GM19025 (cell line): ENCODE results near the gene DOP1A.

Source experiments
- ATAC-seq: cut with Tn5 transposase; IDR thresholded peaks from one replicate; pipeline ENCODE4 v1.9.1; 2021; ENCODE audit warnings: mild to moderate bottlenecking, low read depth, moderate library complexity; ENCODE audit not compliant: unreplicated experiment

The DOP1A gene

GRCh38 chr6:83067448-83068439 is at the start of gene DOP1A:
Gene DOP1A, plus strand, starts transcription at chr6:83067671. Its CDS starts 29,307 bp downstream, at chr6:83096978.
- peak; percentile 81 for ATAC-seq

- no peak for ATAC-seq
These were observed 47.7 kb upstream of the DOP1A start for GRCh38 chr6:83019741-83020140.

- ATAC-seq: no peak
These were observed 35.8 kb upstream of the DOP1A start for GRCh38 chr6:83031689-83032088.

- no peak for ATAC-seq
These were observed 29.2 kb upstream of the DOP1A start for GRCh38 chr6:83038246-83038645.

GRCh38 chr6:83042467-83043053 is 24.9 kb upstream of the DOP1A start:
- ATAC-seq: no peak

GRCh38 chr6:83044091-83044768 is 23.2 kb upstream of the DOP1A start:
- no peak for ATAC-seq

- ATAC-seq: no peak
These were observed 20.3 kb upstream of the DOP1A start for GRCh38 chr6:83047065-83047754.

- no peak for ATAC-seq
These were observed 15.9 kb upstream of the DOP1A start for GRCh38 chr6:83051377-83052172.

GRCh38 chr6:83053678-83054077 is 13.8 kb upstream of the DOP1A start:
- ATAC-seq: no peak

- ATAC-seq: no peak
These were observed 12.0 kb upstream of the DOP1A start for GRCh38 chr6:83055366-83055964.

GRCh38 chr6:83057705-83058321 is 9.7 kb upstream of the DOP1A start:
- no peak for ATAC-seq

- no peak for ATAC-seq
These were observed 6.3 kb upstream of the DOP1A start for GRCh38 chr6:83061190-83061589.

GRCh38 chr6:83062225-83062624 is 5.2 kb upstream of the DOP1A start:
- no peak for ATAC-seq

GRCh38 chr6:83065511-83066192 is 1.8 kb upstream of the DOP1A start, which contains the start of gene UBE3D:
Gene UBE3D, minus strand, starts transcription at chr6:83065841. Its CDS starts 123 bp downstream, at chr6:83065718.
- ATAC-seq: peak; percentile 53

GRCh38 chr6:83068616-83069015 is 1.1 kb downstream of the DOP1A start:
- ATAC-seq: no peak

- no peak for ATAC-seq
These were observed 2.2 kb downstream of the DOP1A start for GRCh38 chr6:83069633-83070032.

- ATAC-seq: peak; percentile 38
These were observed 3.6 kb downstream of the DOP1A start for GRCh38 chr6:83071023-83071422.

GRCh38 chr6:83071707-83072106 is 4.2 kb downstream of the DOP1A start:
- no peak for ATAC-seq
